Measurements from ENCODE around the gene PDE1C. TPM values are rescaled to one million over a fixed set of nuclear protein-coding genes. Genes with fewer than 3 reads are reported as not detected.

PDE1C gene
- polyA plus RNA-seq, 1 of the 3 experiments (the other 2 are of a cell fraction) = 4.6 TPM

DNA sequence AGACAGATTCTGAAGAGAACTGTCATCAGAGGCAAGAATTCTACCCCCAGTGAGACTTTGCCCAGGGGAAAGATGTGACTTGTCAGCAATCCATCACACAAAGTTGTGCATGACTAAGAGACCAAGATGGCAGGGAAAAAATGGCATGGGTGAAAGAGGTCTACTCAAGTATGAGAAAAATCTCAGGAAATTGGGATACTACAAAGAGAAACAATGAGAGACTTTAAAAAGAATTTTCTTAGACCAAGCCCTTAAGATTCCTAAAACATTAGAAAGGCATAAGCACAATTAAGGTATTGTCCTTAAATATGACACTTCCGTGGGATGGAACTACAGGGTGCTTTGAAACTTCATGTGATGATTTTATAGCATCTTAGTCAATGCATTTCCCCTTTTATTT, 45.6 kb upstream of the PDE1C start (continued):
- TF ChIP-seq, protein P1, sequence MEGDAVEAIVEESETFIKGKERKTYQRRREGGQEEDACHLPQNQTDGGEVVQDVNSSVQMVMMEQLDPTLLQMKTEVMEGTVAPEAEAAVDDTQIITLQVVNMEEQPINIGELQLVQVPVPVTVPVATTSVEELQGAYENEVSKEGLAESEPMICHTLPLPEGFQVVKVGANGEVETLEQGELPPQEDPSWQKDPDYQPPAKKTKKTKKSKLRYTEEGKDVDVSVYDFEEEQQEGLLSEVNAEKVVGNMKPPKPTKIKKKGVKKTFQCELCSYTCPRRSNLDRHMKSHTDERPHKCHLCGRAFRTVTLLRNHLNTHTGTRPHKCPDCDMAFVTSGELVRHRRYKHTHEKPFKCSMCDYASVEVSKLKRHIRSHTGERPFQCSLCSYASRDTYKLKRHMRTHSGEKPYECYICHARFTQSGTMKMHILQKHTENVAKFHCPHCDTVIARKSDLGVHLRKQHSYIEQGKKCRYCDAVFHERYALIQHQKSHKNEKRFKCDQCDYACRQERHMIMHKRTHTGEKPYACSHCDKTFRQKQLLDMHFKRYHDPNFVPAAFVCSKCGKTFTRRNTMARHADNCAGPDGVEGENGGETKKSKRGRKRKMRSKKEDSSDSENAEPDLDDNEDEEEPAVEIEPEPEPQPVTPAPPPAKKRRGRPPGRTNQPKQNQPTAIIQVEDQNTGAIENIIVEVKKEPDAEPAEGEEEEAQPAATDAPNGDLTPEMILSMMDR (IDR thresholded peaks at IDR 0.05) = no peak
- no peak for TF ChIP-seq NFIC (IDR thresholded peaks at IDR 0.05; ENCODE audit: borderline replicate concordance)
- TF ChIP-seq SMC3 (IDR thresholded peaks at IDR 0.05; ENCODE audit: low read depth, low read length) = no peak
- TF ChIP-seq SIN3A (IDR thresholded peaks at IDR 0.05; ENCODE audit: borderline replicate concordance, low read depth, low read length) = no peak
- TF ChIP-seq MAX (IDR thresholded peaks at IDR 0.05; ENCODE audit: low read depth) = no peak
- TF ChIP-seq, protein P2, sequence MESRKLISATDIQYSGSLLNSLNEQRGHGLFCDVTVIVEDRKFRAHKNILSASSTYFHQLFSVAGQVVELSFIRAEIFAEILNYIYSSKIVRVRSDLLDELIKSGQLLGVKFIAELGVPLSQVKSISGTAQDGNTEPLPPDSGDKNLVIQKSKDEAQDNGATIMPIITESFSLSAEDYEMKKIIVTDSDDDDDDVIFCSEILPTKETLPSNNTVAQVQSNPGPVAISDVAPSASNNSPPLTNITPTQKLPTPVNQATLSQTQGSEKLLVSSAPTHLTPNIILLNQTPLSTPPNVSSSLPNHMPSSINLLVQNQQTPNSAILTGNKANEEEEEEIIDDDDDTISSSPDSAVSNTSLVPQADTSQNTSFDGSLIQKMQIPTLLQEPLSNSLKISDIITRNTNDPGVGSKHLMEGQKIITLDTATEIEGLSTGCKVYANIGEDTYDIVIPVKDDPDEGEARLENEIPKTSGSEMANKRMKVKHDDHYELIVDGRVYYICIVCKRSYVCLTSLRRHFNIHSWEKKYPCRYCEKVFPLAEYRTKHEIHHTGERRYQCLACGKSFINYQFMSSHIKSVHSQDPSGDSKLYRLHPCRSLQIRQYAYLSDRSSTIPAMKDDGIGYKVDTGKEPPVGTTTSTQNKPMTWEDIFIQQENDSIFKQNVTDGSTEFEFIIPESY (IDR thresholded peaks at IDR 0.05; ENCODE audit: borderline replicate concordance, low read depth) = no peak
- no peak for TF ChIP-seq POLR2AphosphoS5 (IDR thresholded peaks at IDR 0.05; ENCODE audit: low read depth, low read length)
- peak; percentile 51 for TF ChIP-seq JUND (IDR thresholded peaks at IDR 0.05)
- no peak for TF ChIP-seq MEF2A (IDR thresholded peaks at IDR 0.05; ENCODE audit: borderline replicate concordance, low read depth)
- no peak for TF ChIP-seq ELF1 (IDR thresholded peaks at IDR 0.05)
- no peak for TF ChIP-seq RAD21 (IDR thresholded peaks at IDR 0.05; ENCODE audit: low read length)
- TF ChIP-seq GATA2 (CRISPR knock-in tag; IDR thresholded peaks at IDR 0.05) = no peak
- TF ChIP-seq TAF1 (IDR thresholded peaks at IDR 0.05; ENCODE audit: borderline replicate concordance, low read depth, low read length) = no peak
- TF ChIP-seq, protein P3, sequence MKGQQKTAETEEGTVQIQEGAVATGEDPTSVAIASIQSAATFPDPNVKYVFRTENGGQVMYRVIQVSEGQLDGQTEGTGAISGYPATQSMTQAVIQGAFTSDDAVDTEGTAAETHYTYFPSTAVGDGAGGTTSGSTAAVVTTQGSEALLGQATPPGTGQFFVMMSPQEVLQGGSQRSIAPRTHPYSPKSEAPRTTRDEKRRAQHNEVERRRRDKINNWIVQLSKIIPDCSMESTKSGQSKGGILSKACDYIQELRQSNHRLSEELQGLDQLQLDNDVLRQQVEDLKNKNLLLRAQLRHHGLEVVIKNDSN (IDR thresholded peaks at IDR 0.05; ENCODE audit: borderline replicate concordance, low read depth) = no peak
- no peak for TF ChIP-seq RCOR1 (IDR thresholded peaks at IDR 0.05; ENCODE audit: low read length)
- TF ChIP-seq REST (IDR thresholded peaks at IDR 0.05; ENCODE audit: low read depth, low read length) = no peak
- no peak for TF ChIP-seq RXRA (IDR thresholded peaks at IDR 0.05; ENCODE audit: borderline replicate concordance, low read depth)
- no peak for TF ChIP-seq EZH2phosphoT487 (IDR thresholded peaks at IDR 0.05; ENCODE audit: borderline replicate concordance, low read depth)
- no peak for TF ChIP-seq GABPA (IDR thresholded peaks at IDR 0.05; ENCODE audit: low read depth)
- TF ChIP-seq FOSL2 (IDR thresholded peaks at IDR 0.05; ENCODE audit: borderline replicate concordance, low read depth) = peak; percentile 44; the same call in 1 of the 2 replicates
- TF ChIP-seq RFX5 (IDR thresholded peaks at IDR 0.05; ENCODE audit: low read length) = no peak
- no peak for TF ChIP-seq IRF3 (IDR thresholded peaks at IDR 0.05; ENCODE audit: low read depth, low read length)

Data from SK-N-SH (cell line).